Glomerular visceral epithelial cell (primary cell): ENCODE measurements around the gene CALML3.
"Not testable (repeated sequence)": the region's sequence is repeated elsewhere in the genome, so short reads cannot be mapped to it uniquely, and the experiment has no call there.

ENCODE experiments used
- DNase-seq: peaks from one replicate; pipeline ENCODE4 v3.0.0-alpha.2; 2016; ENCODE audit errors: extremely low spot score

Gene CALML3

DNA sequence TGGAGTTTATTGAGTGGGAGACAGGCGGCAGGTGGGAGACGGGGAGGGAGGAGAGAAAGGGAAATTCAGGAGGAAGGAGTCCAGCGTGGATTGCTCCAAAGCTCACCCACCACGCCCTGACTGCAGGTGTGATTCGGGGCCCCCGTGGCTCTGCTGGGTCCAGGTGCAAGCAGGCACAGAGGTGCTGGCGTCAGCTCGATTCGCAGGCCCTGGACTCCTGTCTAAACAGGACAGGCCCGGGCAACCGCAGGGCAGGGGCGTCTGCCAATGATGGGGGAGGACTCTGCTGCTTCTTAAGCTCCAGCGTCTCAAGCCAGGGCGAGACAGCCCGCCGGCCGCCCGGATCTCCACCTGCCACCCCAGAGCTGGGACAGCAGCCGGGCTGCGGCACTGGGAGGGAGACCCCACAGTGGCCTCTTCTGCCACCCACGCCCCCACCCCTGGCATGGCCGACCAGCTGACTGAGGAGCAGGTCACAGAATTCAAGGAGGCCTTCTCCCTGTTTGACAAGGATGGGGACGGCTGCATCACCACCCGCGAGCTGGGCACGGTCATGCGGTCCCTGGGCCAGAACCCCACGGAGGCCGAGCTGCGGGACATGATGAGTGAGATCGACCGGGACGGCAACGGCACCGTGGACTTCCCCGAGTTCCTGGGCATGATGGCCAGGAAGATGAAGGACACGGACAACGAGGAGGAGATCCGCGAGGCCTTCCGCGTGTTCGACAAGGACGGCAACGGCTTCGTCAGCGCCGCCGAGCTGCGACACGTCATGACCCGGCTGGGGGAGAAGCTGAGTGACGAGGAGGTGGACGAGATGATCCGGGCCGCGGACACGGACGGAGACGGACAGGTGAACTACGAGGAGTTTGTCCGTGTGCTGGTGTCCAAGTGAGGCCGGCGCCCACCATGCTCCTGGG is at the start of gene CALML3:
Gene CALML3 (plus strand): TSS at position 321 of the 920 bp plus-strand sequence. CDS start 125 bp downstream, at position 446.
- DNase-seq = no peak

DNA sequence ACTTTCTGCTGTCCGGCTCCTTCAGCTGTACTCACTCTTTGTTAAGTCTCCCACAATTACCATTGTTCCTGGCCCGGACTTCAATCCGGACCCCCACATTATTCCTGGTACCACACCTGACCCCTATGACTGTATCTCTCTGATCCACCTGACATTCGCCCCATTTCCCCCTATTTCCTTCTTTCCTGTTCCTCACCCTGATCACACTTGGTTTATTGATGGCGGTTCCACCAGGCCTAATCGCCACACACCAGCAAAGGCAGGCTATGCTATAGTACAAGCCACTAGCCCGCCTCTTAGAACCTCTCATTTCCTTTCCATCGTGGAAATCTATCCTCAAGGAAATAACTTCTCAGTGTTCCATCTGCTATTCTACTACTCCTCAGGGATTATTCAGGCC is 49.7 kb upstream of the CALML3 start:
- DNase-seq = not testable (repeated sequence)

DNA sequence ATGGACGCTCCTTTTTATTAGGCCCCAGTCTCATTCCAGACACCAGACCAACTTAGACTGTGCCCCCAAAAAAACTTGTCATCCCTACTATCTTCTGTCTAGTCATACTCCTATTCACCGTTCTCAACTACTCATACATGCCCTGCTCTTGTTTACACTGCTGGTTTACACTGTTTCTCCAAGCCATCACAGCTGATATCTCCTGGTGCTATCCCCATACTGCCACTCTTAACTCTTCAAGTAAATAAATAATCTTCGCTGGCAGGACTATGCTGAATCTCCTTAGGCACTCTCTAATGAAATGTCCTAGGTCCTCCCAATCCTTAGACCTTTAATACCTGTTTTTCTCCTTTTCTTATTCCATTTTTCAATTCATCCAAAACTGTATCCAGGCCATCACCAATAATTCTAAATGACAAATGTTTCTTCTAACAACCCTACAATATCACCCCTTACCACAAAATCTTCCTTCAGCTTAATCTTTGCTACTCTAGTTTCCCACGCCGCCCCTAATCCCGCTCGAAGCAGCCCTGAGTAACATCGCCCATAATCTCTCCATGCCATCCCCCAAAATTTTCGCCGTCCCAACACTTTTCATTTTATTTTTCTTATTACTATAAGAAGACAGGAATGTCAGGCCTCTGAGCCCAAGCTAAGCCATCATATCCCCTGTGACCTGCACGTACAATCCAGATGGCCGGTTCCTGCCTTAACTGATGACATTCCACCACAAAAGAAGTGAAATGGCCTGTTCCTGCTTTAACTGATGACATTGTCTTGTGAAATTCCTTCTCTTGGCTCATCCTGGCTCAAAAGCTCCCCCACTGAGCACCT is 48.6 kb upstream of the CALML3 start:
- not testable (repeated sequence) for DNase-seq

DNA sequence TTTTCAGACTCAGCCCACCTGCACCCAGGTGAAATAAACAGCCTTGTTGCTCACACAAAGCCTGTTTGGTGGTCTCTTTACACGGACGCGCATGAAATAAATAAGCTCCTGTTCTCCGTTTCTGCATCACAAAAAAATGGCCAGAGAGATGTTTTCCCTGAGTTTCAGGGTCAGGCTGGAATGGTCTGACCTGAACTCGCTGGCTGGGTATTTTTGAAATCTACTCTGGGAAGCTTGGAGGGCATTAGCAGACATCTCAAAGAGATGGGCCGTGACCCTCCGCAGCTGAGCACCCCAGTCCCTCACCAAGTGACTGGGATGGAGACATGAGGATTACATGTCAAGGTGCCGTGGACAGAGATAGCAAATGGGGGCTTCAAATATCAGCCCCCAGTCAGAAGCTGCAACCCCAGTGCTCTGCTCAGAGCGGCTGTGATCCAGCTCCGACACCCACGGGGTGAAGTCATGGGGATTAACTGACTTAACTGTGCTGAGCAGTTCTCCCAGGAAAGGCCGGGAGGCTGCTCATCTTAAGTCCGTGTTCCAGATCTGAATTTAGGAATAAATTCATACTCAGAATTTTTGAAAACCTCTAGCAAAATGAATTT is 47.7 kb upstream of the CALML3 start:
- no peak for DNase-seq

DNA sequence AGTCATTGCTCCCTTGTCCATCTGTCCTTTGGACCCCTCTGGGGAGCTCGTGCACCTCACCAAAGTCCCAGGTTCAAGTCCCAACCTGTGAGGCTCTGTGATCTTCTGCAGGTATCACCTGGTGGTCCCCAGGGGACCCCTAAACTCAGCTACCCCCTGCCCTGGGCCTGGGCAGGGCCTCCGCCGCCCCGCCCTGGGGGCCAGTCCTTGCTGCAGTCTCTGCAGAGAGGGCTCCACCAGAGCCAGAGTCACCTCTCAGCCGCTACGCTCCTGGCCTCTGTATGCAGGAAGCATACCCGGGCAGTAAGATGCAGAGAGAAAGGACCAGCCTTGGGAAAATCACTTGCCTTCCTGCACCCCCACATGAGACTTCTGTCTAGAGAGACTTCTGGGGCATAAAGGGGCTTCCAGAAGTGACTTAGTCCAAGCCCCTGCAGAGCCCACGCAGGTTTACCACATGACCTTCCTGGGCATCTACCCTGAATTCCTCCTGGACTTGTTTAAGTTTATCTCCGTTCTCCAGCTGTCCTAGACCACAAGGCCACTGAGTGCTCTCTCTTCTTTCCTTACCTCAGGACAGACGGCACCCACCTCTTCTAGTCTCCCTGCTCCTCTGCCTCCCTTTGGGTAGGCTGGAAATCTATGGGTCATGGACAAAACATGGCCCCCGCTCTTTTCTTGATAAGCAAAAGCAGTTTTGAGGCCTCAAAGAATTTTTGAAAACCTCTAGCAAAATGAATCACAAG is 46.6 kb upstream of the CALML3 start:
- DNase-seq = no peak

DNA sequence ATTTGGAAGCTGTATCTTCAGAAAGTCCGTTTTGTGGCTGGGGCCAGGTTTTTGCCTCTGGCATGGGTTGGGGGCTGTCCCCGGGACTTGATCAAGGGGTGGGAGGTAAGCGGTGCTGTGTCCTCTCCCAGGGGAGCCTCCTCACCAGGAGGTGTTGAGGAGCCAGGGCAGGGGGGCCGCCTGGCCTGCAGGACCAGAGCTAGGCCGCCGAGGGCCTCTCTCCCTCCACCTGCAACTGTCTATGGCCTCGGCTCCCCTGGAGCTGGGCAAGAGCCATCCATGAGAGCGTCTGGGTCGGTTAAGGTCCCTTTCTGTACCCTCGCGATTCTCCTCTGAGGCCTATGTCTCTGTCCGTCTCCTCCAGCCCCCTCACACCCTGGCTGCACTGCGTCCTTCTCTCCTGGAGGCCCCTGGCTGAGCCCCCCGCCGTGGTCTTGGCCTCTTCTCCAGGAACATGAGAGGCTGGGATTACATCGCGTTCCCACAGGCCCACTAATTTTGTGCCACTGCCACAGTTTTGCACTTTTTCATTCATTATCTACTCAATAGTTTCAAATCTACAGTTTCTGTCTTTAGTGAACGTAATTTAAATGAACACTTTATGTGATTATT is 46.0 kb upstream of the CALML3 start:
- no peak for DNase-seq

DNA sequence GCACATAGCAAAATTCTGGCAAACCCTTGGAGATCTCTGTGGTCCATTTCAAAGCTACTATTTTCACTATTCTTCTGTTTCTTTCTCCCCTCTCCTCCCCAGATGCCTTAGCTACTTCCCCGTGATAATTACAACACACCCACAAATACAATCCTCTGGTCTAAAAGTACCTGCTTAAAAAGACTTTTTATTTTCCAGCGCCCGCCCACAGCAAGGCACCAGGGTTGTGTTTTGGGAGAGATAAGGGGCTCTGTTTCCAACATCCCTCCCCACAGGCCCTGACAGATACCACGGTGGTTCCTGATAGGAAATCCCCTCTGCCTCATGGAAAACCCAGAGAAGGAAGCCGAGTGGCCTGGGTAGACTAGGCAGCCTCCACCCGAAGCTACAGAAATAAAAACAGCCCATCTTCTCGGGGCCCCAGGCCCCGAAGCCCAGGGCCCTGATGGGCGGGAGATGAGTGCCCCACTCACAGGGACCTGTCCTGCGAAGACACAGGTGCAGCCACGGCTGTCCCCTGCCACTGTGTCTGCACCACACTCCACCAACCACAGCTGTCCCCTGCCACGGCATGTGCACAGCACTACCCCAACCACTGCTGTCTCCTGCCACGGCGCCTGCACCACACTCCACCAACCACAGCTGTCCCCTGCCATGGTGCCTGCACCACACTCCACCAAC is 45.1 kb upstream of the CALML3 start:
- no peak for DNase-seq

DNA sequence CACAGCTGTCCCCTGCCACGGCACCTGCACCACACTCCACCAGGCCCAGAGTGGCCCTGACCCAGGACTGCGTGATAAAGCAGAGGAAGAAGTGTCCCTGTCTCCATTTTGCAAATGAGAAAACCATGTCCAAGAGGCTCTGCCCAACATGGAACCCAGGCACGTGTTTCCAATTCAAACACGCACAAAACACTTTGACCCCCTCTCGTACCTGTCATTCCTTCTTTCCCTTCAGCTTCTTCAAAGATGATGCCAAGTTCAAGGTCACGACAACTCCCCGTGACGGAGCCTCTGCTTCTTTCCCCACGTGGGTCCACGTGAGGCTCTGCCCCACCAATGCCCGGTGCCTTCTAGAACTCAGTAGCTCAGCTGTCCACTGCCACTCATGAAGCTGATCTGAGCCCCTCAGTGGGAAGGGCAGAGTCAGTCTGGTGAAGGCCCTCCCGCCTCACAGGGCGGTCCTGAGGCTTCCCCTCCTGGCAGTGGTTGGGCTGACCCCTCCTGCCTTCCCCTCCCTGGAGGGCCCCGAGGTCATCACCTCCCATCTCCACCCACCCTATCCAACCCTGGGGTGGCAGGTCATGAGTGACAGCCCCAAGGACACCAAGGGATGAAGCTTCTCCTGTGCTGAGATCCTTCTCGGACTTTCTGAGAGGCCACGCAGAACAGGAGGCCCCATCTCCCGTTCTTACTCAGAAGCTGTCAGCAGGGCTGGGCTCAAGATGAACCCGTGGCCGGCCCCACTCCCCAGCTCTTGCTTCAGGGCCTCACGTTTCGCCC is 44.4 kb upstream of the CALML3 start:
- DNase-seq = no peak

DNA sequence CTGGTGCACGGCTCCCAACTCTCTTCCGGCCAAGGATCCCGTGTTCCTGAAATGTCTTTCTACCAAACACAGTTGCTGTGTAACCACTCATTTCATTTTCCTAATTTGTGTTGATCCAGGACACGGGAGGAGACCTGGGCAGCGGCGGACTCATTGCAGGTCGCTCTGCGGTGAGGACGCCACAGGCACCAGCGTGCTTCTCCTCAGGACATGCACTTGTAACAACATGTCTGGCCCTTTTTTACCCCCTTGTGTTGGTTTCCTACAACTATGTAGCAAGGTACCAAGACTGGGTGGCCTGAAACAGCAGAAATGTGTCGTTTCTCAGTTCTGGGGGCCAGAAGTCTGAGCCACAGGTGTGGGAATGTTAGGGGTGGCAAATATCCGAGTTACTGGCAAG is 43.6 kb upstream of the CALML3 start:
- DNase-seq = no peak

DNA sequence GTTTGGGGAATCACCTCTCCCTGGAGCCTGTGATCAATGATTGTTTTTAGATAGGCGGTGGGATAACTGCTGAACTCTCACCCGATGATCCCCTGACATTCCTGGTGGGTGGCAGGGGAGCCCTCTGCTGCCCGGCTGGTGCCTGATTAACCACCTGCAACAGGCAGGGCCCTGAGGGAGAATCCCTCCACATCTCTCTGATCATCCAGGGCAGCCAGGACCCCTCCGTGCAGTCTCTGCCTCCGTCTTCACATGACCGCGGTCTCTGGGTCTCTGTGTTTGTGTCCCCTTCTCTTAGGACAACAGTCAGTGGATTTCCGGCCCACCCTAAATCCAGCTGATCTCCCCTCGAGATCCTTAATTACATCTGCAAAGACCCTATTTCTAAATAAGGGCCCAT is 42.7 kb upstream of the CALML3 start:
- no peak for DNase-seq

DNA sequence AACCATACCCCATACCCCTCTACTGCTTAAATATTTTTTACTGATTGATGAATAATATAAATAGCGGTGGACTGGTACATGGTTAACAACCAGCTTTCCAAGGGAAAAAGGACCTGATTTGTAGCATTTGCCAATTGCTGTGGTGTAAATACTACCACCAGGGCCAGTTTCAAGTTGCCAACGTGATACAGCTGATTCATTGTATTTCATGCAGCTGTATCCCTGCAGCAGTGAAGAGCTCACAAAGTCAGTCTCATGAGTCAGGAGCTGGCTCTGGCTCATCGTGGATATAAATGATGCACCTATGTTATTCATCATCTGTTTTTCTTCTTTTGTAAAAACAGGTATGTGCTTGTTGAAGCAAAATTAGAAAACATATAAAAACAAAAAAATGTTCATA is 40.6 kb upstream of the CALML3 start:
- no peak for DNase-seq

DNA sequence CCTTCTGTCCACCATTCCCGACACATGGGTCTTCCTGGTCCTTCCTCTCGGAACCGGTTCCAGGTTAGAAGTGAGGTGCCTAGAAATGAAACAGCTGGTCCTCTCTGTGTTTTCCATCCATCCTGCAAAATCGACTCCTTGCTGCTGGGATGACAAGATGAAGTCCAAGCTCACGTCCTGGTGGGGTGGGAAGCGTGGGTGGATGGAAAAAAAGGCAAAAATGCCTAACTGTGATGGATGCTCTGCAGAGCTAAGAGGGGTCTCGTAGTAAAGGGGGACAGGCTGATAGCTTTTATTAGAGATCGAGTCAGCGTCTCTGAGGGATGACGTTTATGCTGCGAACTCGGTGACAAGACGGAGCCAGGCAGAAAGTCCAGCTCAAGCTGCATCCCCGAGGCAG is 39.5 kb upstream of the CALML3 start:
- DNase-seq = no peak

DNA sequence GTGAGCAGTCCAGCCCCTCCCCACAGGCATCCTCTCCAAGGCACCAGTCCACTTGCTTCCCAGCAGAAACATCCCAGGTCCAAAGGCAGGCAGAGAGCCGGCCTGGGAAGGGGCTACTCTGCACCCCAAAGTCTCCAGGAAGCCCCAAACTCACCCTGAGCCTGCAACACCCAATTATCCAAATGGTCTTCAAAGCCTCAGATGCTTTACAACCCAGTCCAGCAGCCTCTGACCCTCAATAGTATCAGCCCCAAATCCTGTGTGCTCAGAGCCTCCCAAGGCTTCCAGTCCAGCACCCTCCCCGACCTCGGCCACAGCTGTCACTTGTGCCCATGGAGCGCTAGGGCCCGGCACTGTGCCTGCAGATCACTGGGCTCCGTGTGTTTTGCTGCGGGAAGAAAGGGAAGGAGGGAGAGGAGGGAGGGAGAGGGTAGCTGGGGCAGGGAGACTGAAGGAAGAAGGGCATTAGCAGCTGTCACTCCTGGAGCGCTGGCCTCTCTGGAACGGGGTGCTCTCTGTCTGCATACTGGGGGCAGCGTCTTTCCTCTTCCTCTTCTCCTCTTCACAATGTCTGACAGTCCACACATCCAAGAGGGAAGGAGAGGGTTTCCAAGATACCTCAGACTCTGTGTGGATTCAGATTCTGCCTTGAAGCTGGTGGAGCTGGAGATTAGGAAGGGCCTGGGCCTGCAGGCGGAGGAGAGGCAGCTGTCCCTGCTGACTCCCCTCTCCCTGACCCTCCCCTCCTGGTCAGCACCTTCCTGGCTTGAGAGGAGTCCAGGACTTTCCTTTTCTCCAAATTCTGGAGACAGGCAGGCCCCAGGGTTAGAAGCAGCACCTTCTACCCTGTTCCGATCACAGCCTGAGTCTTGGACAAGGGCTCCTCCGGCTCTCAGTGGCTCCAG is 38.6 kb upstream of the CALML3 start:
- DNase-seq = no peak

DNA sequence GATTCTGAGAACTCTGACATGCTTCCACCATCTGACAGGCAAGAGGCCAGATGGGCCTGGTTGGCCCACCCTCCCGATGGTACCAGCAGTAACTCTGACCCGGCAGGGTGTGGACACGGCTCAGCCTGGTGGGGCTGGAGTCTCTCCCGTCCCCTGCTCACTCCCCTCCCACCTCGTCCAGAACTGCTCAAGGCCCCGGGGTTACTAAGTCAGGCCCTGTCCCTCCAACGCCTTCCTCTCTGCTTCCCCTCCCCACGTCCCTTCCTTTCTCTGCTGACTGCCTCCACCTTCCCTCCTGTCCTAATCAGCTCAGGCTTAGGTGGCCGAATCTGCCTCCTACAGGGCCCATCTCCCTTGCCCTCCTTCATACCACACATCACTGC is 37.9 kb upstream of the CALML3 start:
- no peak for DNase-seq

DNA sequence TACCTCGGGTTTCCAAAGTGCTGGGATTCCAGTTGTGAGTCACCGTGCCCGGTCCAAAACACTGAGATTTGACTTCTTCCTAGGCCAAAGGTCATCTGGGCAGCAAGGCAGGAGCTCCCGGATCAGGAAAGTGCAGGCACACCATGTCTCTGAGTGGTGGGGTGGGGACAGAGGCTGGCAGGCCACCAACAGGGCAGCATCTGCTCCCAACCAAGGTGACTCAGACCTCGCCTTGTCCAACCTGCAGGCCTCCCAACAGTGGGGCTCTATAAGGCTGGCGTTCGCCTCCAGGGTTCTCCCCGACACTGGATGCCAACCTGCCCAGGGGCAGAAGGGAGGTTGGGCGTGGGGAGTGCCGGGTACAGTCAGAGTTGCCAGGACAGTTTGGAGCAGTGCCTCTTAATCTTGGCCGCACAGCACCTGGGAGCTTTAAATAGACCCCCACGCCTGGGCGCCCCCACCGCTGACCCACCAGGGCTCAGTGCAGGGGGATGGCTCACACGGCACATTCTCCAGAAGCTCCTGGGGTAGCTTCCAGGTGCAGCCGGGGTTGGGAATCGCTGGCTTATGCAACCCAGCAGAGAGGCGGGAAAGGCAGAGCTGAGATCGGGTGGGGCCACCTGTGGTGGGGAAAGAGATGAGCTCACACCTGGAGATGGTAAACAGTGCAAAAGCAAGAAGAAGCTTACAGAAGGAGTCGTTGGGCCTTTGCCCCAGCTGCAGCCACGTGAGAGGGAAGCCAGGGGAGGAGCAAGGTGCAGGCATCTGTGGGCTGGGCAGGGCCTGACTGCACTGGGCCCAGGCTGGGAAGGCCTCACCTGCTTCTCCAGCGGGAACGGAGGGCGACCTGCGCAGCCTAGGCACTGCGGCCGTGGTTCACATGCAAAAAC is 36.2 kb upstream of the CALML3 start:
- DNase-seq = no peak

DNA sequence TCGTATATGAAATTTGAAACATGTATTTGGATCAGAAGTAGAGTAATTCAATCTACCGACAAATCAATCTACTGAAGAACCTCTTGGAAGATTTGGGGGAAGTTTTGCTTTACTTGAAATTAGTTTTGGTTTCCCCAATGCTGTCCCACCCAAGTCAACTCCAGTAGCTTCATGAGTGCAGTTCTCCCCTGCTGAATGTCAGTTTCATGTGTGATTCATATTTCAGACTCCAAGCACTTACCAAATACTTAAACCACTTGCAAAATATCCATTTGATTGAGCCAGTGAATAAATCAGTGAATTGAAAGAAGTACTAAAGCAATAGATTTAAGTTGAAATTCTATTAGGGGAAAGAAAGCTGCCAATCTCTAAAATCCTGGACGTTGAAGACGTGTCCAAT is 34.7 kb upstream of the CALML3 start:
- DNase-seq = no peak

DNA sequence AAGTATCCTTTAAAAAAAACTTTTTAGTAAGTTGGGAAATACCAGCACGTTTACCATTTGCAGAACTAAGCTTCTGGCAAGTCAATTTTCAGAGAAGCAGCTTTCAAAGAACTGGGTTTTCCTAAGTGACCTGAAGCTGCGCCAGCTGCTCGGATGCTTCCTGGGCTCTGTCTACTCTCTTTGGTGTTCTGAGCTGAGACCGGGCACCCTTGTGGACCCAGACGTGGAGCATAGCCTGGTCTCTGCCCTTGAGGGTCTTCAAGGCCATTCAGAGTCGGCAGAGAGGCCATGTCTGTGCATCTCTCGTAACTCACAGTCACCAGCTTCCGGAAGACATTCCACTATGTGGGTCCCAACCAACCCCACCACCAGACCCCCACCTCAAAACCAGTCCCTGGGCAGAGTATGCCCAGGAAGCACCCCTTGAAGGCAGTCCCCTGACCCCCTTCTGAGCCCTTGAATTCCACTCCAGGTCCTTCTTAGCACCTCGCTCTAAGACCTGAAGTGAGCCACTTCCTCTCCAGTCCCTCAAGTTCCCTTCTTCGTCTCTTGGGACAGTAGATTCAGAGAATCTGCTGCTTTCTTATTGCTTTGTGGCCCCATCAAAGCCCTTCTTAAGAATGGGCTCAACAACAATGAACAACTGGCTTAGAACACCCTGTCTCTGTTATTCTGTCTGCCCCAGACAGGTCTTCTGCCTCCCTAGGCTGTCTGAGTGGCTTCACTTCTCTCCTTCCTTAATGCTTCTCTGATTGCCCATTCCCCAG is 33.9 kb upstream of the CALML3 start:
- no peak for DNase-seq
